ENCODE measurements around the gene CSRNP2.

The CSRNP2 gene

DNA sequence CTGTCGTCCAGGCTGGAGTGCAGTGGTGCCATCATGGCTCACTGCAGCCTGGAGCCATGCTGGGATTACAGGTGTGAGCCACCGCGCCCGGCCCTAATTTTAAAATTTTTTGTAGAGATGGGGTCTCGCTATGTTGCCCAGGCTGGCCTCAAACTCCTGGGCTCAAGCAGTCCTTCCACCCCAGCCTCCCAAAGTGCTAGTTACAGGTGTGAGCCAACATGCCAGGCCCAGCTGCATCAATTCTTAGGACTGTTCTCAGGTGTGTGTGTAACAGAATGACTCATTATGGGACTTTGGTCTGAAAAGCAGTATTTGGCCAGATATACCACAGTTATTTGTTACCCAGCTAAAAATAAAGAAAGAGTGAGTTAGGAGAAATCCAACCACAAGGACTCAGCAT lies 17.9 kb downstream of the CSRNP2 start:
- no peak for TF ChIP-seq CTCF (conservative IDR thresholded peaks at IDR 0.05)
- TF ChIP-seq ZFX (IDR thresholded peaks at IDR 0.05), result no peak

DNA sequence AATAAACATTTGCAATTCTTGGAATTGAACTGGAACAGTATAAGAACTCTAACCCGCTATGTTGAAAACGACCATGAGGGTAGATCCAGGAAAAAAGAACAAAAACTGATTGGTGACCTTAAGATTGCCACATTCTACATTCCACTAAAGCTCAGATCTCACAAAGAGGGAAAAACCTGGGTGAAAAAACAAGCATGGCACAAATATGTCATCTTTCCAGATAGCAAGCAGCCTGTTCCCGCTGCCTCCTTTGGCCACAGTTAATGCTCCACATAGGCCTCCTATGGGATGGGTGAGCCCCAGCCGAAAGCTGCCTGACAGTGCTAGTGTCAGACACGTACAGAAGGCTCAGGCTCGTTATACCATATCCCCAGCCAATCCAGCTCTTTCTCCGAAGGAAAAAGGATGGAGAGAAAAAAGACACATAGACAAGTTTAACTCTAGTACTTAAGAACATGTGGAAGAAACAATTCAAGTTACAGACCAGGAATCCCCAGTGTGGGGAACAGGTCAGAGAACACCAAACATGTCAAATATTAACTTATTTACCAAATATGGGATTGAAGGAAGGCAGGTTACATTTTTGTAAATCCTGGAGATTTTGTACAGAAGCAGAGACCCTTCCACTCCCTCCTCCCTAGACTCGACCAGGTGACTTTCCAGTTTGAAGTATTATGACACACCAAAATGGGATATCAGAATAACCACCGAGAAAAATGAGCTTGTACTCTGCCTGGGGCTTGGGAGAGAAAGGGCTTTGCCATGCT lies 20.6 kb downstream of the CSRNP2 start:
- H3K27ac ChIP-seq, result no peak overlapping the region
- TF ChIP-seq CTCF (conservative IDR thresholded peaks at IDR 0.05), result no peak
- TF ChIP-seq ZFX (IDR thresholded peaks at IDR 0.05), result no peak

More for the DNA sequence above, 17.9 kb downstream of the CSRNP2 start:
- no peak overlapping the region for H3K27ac ChIP-seq

DNA sequence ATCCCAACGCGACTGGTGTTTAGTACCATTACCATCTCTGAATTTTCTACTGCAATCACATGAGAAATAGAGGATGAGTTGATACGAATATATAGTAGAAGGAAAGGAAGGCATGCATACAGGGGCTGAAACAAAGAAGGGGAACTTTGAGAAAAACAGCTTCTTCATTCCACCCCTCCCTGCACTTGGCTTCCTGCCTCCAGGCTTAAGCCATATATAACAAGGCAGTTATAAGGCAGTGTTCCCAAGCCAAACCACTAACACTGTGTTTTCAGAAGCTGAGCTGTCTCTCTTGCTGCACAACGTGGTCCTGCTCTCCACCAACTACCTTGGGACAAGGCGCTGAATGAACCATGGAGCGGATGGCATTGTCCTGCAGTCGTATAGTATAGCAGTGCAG lies 24.3 kb downstream of the CSRNP2 start:
- no peak overlapping the region for H3K27ac ChIP-seq
- TF ChIP-seq ZFX (IDR thresholded peaks at IDR 0.05) (no peak), CTCF (conservative IDR thresholded peaks at IDR 0.05) (no peak)

DNA sequence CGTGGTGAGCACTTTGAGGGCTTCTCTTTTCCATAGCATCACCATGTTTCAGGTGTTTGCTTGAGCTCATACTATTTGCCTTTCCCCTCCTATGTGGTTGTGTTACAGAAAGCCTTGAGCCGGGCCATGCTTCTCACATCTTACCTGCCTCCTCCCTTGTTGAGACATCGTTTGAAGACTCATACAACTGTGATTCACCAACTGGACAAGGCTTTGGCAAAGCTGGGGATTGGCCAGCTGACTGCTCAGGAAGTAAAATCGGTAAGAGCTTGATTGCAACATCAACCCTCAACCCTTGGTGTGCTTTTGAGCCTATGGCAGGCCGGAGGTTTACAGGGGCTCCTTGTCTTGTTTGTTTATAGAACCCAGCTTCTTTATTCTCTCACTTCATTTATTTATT lies 27.2 kb downstream of the CSRNP2 start:
- TF ChIP-seq CTCF (conservative IDR thresholded peaks at IDR 0.05) (no peak), ZFX (IDR thresholded peaks at IDR 0.05) (no peak)
- no peak overlapping the region for H3K27ac ChIP-seq

DNA sequence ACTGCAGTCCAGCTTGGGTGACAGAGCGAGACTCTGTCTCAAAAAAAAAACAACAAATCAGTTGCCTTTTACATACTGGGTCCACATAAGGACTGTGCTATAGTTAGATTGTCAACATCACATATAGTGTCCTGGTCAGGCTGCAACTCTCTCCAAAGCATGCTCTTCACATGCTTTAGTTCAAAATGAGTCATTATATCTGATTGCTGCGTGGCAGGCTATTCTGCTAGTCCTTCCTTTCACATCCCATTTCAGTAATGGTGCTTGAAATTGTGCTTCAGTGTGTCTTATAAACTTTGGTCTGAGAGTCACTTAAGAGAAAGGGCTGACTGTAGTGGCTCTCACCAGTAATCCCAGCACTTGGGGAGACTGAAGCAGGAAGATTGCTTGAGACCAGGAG lies 28.3 kb downstream of the CSRNP2 start:
- TF ChIP-seq CTCF (conservative IDR thresholded peaks at IDR 0.05), result no peak
- TF ChIP-seq ZFX (IDR thresholded peaks at IDR 0.05), result no peak
- no peak overlapping the region for H3K27ac ChIP-seq

- H3K27ac ChIP-seq, result no peak overlapping the region
- TF ChIP-seq ZFX (IDR thresholded peaks at IDR 0.05) (no peak), CTCF (conservative IDR thresholded peaks at IDR 0.05) (no peak)
Observed at GRCh38 chr12:51051787-51052186, 31.6 kb downstream of the CSRNP2 start.

DNA sequence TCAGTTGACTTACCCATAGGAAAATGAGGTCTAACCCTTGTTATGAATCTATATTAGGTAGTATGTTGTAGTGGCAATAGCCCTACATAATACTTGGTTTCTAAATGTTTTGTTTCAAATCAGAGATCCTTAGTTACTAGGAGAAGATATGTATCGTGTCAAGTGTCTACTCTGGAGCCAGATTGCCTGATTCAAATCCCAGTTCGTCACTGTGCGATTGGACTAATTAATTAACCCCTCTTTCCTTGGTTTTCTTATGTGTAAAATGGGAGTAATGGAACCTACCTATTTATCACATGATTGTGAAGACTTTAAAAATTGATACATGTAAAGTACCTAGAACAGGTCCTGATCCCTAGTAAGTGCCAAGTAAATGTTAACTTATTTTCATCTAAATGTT lies 33.9 kb downstream of the CSRNP2 start:
- TF ChIP-seq CTCF (conservative IDR thresholded peaks at IDR 0.05), result no peak
- TF ChIP-seq ZFX (IDR thresholded peaks at IDR 0.05), result no peak
- H3K27ac ChIP-seq, result no peak overlapping the region
